NCI-H82 treated with DMSO at 0.1 percent for 48 hours (cell line): ENCODE results near the gene PPP1R2.
A peak's percentile ranks its signal among the peaks of the same experiment; 100 is the strongest.

Source experiments
- DNase-seq: peaks from one replicate; lab custom pipeline; 2025; ENCODE audit not compliant: unreplicated experiment; lab: John Stamatoyannopoulos, UW

PPP1R2 gene

GRCh38 chr3:195566797-195567196 lies 23.7 kb upstream of the PPP1R2 start:
- DNase-seq, result no peak

DNA sequence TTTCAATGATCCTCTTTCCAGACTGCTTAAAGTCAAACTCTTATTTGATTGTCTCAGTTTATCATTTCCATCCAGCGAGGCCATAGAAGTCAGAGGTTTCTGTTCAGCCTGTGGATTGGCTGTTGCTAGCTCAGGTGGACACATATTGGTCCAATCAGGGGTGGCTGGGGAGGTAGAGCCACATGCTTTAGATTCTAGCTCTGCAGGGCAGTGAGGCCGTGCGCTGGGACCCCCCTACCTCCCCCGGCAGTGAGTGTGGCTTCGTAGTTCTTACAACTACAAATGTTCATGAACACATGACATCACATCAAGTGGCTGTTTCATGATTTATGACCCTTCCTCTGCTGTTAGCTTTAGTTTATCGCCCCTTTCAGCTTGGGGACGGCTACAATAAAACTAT lies 22.6 kb upstream of the PPP1R2 start:
- no peak for DNase-seq

DNA sequence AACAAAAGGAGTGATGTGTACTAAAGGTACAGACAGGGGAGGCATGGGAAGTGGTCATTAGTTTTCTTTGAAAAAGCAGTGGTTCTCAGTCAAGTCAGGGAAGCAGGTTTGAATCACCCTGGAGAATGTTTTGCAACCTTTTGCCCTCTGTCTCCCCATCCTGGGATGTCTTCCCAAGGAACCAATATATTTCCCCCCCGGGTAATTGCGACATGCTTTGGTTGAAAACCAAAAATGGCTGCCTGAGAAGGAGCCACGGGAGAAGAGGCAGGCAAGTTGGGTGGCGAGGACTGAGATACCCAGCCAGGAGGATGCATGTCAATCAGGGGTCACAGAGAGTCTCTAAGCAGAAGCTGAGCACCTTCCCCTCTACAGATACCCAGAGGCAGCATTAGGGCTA lies 20.2 kb upstream of the PPP1R2 start:
- DNase-seq, result no peak

DNA sequence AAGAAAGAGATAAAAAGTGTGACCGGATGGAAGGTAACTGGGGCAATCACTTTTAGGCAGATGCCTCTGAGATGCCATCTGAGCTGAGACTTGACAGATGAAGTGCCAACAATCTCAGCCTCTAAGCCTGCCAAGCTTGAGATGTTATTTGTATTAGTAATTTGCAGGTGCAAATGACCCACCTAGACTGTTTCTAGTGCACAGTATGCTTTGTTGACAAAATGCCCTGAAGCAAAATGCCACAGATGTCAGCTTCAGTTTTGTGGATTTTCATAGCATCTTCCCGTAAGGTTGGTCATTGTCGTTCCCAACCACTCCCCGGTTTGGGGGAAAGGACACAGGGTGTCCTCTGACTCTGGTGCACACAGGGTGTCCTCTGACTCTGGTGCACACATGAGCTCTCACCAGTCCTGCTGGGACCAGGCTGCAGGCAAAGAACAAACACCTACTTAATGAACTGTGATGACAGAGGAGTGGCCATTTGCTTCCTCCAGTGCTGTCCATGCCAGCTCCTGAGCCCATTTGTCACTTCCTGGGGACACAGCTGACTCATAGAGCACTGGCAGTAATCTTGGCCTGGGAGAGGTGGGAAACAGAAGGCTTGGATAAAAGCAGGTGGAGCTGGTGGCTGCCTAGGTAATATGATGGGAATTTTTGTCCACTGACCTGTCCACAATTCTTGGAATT lies 16.7 kb upstream of the PPP1R2 start:
- no peak for DNase-seq

GRCh38 chr3:195558602-195559001 lies 15.5 kb upstream of the PPP1R2 start:
- peak; percentile 70 for DNase-seq

DNA sequence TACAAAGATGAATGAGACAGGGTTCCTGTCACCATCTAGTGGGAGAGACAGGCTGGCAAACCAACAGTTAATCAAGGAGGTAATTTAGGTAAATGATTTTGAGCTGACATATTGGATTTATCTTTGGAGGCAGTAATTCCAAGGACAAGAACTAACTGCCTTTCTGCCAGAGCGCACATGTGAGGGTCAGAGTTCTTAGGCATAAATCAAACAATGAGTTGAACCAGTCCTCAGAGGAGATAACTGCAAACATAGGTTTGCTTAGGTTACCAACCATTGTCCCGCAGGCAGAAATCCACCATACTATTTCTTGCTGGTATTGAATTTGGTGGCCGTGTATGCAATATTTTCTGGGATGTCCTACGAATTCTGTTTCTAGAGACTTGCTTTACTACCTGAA lies 14.2 kb upstream of the PPP1R2 start:
- DNase-seq, result peak; percentile 47

DNA sequence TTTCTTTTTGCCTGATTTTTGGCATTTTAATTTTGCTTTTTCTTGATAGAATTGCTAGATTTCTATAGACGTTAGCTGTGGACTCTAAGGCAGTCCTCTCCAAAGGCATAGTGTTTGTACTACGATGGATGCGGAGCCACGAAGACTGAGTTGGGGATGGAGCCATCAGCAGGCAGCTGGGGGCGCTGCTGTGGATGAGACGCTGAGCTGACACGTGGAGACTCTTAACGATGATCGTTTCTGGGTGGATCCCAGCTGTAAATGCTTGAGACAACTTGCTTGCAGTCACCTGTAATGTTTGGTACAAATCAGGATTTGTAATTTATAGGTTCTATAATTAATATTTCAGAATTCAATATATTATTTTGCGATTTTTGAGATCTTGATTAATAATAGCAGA lies 13.3 kb upstream of the PPP1R2 start:
- no peak for DNase-seq

DNA sequence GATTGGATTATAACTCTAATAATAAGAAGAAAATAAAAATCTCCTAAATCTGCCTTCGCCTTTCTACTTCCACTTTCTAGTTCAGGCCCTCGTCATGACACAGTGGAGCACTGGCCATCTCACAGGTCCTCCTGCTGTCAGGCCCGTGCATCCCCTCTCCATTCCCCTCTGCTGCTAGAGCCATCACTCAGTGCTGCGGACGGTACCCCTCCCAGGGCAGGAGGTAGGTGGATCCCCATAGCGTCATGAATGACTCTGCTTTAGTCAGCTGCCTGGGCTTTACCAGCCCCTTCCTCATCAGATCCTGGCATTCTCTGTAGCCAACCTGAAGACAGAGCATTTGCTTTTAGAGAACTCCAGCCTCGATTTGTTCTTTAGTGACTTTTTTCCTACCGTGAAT lies 12.0 kb upstream of the PPP1R2 start:
- no peak for DNase-seq

- no peak for DNase-seq
Observed at GRCh38 chr3:195554458-195554857, 11.3 kb upstream of the PPP1R2 start.

DNA sequence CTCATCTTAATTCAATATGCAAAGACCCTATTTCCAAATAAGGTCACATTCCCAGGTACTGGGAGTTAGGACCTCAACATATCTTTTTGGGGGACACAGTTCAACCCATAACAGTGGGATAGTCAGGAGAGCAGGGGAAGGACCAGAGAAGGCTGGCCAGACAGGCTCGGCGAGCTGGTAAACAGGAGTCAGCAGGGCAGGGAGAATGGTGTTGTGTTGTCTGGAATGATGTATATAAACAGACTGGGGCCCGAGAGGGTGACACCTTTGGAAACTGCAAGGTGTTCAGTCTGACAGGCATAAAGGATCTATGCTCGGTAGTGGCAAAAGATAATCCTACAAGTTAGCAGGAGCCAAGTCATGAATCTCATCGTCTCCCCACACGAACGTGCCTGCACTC lies 10.1 kb upstream of the PPP1R2 start:
- no peak for DNase-seq

GRCh38 chr3:195551381-195551978 lies 8.4 kb upstream of the PPP1R2 start:
- DNase-seq, result peak; percentile 65

DNA sequence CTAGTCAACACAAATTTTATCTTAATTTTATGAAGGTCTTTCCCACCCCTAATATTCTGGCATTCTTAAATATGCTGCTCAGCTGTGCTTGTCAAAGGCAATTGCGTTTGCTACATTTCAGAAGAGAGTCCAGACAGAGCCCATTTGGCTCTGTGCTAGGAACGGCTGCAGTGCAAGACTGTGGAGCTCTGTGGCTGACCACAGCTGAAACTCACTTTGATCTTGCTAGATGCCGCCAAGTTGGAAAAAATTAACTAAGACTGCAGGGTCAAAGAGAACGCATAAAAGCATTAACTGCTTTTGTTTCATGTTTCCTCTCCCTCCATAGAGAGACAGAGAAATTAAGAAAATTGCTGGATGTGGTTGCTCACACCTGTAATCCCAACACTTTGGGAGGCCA lies 7.6 kb upstream of the PPP1R2 start:
- no peak for DNase-seq

DNA sequence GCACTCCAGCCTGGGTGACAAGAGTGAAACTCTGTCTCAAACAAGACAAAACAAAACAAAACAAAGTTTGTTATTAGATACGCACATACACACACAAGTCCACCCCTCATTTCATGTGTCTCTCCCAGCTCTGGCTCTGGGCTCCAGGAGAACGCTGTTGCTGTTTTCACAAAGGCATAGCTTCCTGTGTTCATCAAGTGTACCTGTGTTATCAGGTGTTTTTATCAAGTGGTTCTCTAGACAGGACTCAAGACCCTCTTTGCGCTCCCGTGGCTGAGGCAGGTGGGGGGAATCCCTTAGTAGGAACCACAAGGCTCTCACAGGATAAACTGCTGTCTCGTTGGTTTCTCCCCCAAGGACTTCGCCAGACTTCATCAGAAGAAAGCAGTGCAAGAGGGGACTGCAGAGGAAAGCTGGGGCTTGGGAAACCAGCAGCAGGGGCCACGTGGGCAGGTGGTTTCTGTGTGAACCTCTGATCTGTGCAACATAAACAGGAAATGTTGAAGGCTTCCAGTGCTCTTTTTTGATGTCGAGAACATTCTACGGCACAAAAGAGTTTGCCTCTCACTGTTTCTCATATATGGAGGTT lies 6.9 kb upstream of the PPP1R2 start:
- no peak for DNase-seq

DNA sequence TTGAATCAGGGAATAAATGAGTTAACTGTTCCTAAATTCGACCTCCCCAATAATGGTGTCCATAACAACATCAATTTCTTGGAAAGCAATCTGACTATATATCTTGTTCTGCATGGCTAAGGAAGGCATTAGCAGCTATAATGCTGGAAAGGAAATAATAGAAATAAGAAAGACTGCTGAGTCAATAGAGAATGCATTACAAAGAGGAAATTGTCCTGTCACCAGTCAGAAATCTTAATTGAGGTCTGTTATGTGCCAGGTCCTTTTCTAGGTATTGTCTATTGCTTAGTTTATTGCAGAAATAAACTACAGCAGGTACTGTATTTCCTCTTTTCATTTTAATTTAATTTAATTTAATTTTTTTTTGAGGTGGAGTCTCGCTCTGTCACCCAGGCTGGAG lies 5.9 kb upstream of the PPP1R2 start:
- no peak for DNase-seq

GRCh38 chr3:195548501-195548900 lies 5.4 kb upstream of the PPP1R2 start:
- no peak for DNase-seq

GRCh38 chr3:195548006-195548405 lies 4.9 kb upstream of the PPP1R2 start:
- no peak for DNase-seq

GRCh38 chr3:195546130-195546560 lies 3.0 kb upstream of the PPP1R2 start:
- no peak for DNase-seq

DNA sequence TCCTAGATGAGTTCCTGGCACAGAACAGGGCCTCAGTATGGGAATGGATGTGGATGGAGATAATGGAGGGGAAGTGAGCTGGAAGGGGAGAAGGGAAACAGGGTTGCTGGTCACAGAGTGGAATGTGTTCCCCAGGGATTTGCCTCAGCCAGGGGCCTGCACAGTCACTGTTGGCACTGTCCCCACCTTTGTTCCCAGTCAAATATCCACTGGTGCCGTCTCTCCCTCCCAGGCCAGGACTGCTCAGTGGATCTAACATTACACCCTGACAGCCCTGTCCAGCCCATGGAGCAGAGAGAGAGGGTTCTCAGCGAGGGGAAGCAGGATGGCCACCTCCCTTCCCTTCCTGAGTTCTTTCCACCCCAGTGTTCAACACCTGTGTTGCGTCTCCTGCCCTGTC lies 1.5 kb upstream of the PPP1R2 start:
- no peak for DNase-seq

GRCh38 chr3:195544230-195544536 lies 1.1 kb upstream of the PPP1R2 start:
- DNase-seq, result no peak

DNA sequence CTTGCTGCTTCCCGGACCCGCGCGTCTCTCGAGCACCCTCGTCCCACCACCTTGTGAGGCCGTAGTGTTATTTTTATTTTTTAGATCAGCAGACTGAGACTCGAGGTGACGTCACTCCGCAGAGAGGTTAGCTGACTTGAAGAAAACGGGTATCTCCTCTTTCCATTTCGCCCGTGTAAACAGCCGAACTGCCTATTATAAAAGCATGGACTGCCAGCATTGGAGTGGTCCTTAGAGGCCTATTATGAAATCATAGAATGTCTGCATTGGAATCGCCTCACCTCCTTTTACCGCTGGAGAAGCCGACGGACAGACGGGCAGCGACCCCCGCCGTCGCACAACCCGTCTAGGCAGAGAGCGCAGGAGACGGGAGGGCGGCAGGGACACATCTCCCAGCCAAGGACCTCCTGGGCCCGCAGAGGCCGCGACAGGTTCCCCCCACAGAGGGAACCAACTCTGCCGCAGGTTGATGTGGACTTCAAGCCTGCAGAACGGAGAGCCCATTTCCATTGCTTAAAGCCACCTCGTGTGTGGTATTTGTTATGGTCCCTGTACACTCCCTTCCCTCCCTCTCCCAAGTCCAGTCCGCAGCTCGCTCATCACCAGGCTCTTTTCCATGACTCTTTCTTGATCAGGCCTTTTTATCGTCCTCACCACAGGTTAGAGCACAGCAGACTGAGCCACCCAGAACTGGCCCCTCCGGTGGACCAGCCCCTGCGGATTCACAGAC lies 540 bp upstream of the PPP1R2 start:
- DNase-seq, result no peak

- no peak for DNase-seq
Observed at GRCh38 chr3:195542316-195542697, 818 bp downstream of the PPP1R2 start.

GRCh38 chr3:195540511-195540910 lies 2.6 kb downstream of the PPP1R2 start:
- DNase-seq, result peak; percentile 75
